MM.1S (cell line): ENCODE data around the gene GRAMD1B.

Experiments
- DNase-seq: peaks from one replicate; pipeline ENCODE4 v3.0.0-alpha.2; 2015
- H2AFZ ChIP-seq: fragments of 300-600 bp; sonication (generic); 2 replicates; pipeline ENCODE4 v1.6.0; 2016; ENCODE audit warnings: antibody characterized with exemption, low read length
- H3F3A ChIP-seq: fragments of 300-600 bp; sonication (generic); 2 replicates; pipeline ENCODE4 v1.6.1; 2016; ENCODE audit warnings: mild to moderate bottlenecking, antibody characterized with exemption, low read length, moderate library complexity, mixed read lengths; ENCODE audit not compliant: insufficient read depth
- H3K27ac ChIP-seq: fragments of 300-600 bp; sonication (generic); 2 replicates; pipeline ENCODE4 v1.5.1; 2016; ENCODE audit warnings: mild to moderate bottlenecking, low read length
- H3K27me3 ChIP-seq: fragments of 300-600 bp; sonication (generic); replicated peaks from 2 replicates; pipeline ENCODE4 v1.6.0; 2016; ENCODE audit warnings: low read length; ENCODE audit not compliant: insufficient read depth
- H3K36me3 ChIP-seq: fragments of 300-600 bp; sonication (generic); replicated peaks from 2 replicates; pipeline ENCODE4 v1.6.1; 2016; ENCODE audit warnings: mild to moderate bottlenecking, low read length, mixed read lengths; ENCODE audit not compliant: insufficient read depth
- H3K4me1 ChIP-seq: fragments of 300-600 bp; sonication (generic); 2 replicates; pipeline ENCODE4 v1.6.1; 2016; ENCODE audit warnings: low read length, mixed read lengths
- H3K4me2 ChIP-seq: fragments of 300-600 bp; sonication (generic); 2 replicates; pipeline ENCODE4 v1.6.0; 2016; ENCODE audit warnings: low read depth, low read length
- H3K4me3 ChIP-seq: fragments of 300-600 bp; sonication (generic); 2 replicates; pipeline ENCODE4 v1.5.1; 2016; ENCODE audit warnings: low read length, mixed read lengths
- H3K79me2 ChIP-seq: fragments of 300-600 bp; sonication (generic); 2 replicates; pipeline ENCODE4 v1.6.1; 2016; ENCODE audit warnings: mixed run types, low read length, mixed read lengths
- H3K9ac ChIP-seq: fragments of 300-600 bp; sonication (generic); 2 replicates; pipeline ENCODE4 v1.6.1; 2016; ENCODE audit warnings: low read length, mixed read lengths
- H3K9me2 ChIP-seq: fragments of 300-600 bp; sonication (generic); replicated peaks from 2 replicates; pipeline ENCODE4 v1.6.1; 2016; ENCODE audit warnings: mild to moderate bottlenecking, low read length, mixed read lengths; ENCODE audit not compliant: insufficient read depth
- H3K9me3 ChIP-seq: fragments of 300-600 bp; sonication (generic); replicated peaks from 2 replicates; pipeline ENCODE4 v1.6.1; 2016; ENCODE audit warnings: mild to moderate bottlenecking, low read length, mixed read lengths; ENCODE audit not compliant: insufficient read depth
- H4K20me1 ChIP-seq: fragments of 300-600 bp; sonication (generic); 2 replicates; pipeline ENCODE4 v1.6.1; 2016; ENCODE audit warnings: mild to moderate bottlenecking, low read length, moderate library complexity, mixed read lengths; ENCODE audit not compliant: insufficient read depth
- CTCF ChIP-seq: fragments of 300-600 bp; sonication (generic); IDR thresholded peaks from 2 replicates; pipeline ENCODE4 v1.5.1; 2016; ENCODE audit warnings: antibody characterized with exemption, low read length, mixed read lengths
- EZH2 ChIP-seq: fragments of 300-600 bp; sonication (generic); optimal IDR thresholded peaks from 2 replicates; pipeline ENCODE3; 2017; ENCODE audit warnings: low read depth, mild to moderate bottlenecking, antibody characterized with exemption, low read length, mixed read lengths
- EZH2phosphoT487 ChIP-seq: fragments of 300-600 bp; sonication (generic); IDR thresholded peaks from 2 replicates; pipeline ENCODE4 v1.6.1; 2018; ENCODE audit warnings: antibody characterized with exemption, low read length

Gene GRAMD1B

GRCh38 chr11:123484448-123484847 is 54.4 kb downstream of the GRAMD1B start:
- no peak for TF ChIP-seq CTCF
- Histone ChIP-seq H3K79me2 (no peaks in the 10 kb centered on the region), H3K27me3 (no peaks in the 10 kb centered on the region), H3K9me2 (no peaks in the 10 kb centered on the region), H2AFZ (no peak overlapping the region), H3K36me3 (no peaks in the 10 kb centered on the region), H3K9me3 (no peaks in the 10 kb centered on the region), H3K27ac (no peak overlapping the region), H3K9ac (no peak overlapping the region), H4K20me1 (no peaks in the 10 kb centered on the region), H3K4me1 (peaks cover 2% of the 10 kb centered on the region), H3K4me2 (no peak overlapping the region), H3F3A (peaks cover 4% of the 10 kb centered on the region; the same call in 1 of the 2 replicates), H3K4me3 (no peak overlapping the region)
- no peak for DNase-seq

GRCh38 chr11:123487157-123487744 is 57.2 kb downstream of the GRAMD1B start:
- Histone ChIP-seq H3K9me2 (no peaks in the 10 kb centered on the region), H3F3A (no peaks in the 10 kb centered on the region), H3K4me1 (no peaks in the 10 kb centered on the region), H3K36me3 (no peaks in the 10 kb centered on the region), H2AFZ (no peak overlapping the region), H4K20me1 (no peaks in the 10 kb centered on the region), H3K27ac (no peak overlapping the region), H3K9me3 (no peaks in the 10 kb centered on the region), H3K4me2 (no peak overlapping the region), H3K9ac (no peak overlapping the region), H3K79me2 (no peaks in the 10 kb centered on the region), H3K4me3 (no peak overlapping the region), H3K27me3 (no peaks in the 10 kb centered on the region)
- TF ChIP-seq CTCF, result no peak
- no peak for TF ChIP-seq EZH2
- TF ChIP-seq EZH2phosphoT487, result no peak
- no peak for DNase-seq

- H3F3A ChIP-seq, result no peaks in the 10 kb centered on the region
- TF ChIP-seq CTCF, result no peak
- no peak for TF ChIP-seq EZH2phosphoT487
- no peak for TF ChIP-seq EZH2
- no peaks in the 10 kb centered on the region for H3K27me3 ChIP-seq
- H2AFZ ChIP-seq, result no peak overlapping the region
- DNase-seq, result no peak
- H3K9ac ChIP-seq, result no peak overlapping the region
- no peak overlapping the region for H3K4me2 ChIP-seq
- H3K79me2 ChIP-seq, result no peaks in the 10 kb centered on the region
- H3K9me2 ChIP-seq, result no peaks in the 10 kb centered on the region
- H3K9me3 ChIP-seq, result no peaks in the 10 kb centered on the region
- H3K4me3 ChIP-seq, result no peak overlapping the region
- no peaks in the 10 kb centered on the region for H4K20me1 ChIP-seq
- no peaks in the 10 kb centered on the region for H3K4me1 ChIP-seq
- H3K27ac ChIP-seq, result no peak overlapping the region
- no peaks in the 10 kb centered on the region for H3K36me3 ChIP-seq
Measured at GRCh38 chr11:123490527-123490926, 60.5 kb downstream of the GRAMD1B start.
